ENCODE results near the gene XPA.

- TF ChIP-seq EZH2 (optimal IDR thresholded peaks at IDR 0.05; ENCODE audit: low read depth, low read length) (no peak), CTCF (IDR thresholded peaks at IDR 0.05; ENCODE audit: low read length) (no peak), EZH2phosphoT487 (IDR thresholded peaks at IDR 0.05; ENCODE audit: low read length) (no peak)
Measured at GRCh38 chr9:97706246-97706645, 9.1 kb upstream of the XPA start.
